HG03103 (cell line): ENCODE measurements around the gene BRDT.

Experiments used
- ATAC-seq: cut with Tn5 transposase; IDR thresholded peaks from one replicate; pipeline ENCODE4 v1.9.1; 2021; ENCODE audit warnings: low read depth; ENCODE audit not compliant: unreplicated experiment

Gene BRDT

GRCh38 chr1:91949356-91949699 is at the start of gene BRDT:
Gene BRDT, plus strand, starts transcription at chr1:91949401. Its CDS starts 13,354 bp downstream, at chr1:91962755.
- ATAC-seq, result no peak

DNA sequence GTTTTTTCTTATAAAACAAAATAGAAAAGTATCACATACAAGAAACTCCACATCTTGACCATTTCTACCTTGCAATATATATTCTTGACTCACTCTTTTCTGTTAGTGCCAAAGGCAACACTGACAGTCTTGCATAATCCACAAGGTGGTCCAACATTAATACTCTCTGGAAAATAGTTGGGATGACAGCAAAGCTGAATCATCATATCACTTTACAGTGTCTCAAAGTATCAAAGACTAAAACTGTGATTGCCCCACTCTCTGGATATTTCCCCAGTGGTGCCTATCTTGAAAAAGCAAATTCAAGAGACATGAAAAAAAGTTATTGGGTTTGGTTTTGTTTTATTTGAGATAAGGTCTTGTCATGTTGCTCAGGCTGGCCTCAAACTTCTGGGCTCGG is 48.6 kb upstream of the BRDT start:
- no peak for ATAC-seq

DNA sequence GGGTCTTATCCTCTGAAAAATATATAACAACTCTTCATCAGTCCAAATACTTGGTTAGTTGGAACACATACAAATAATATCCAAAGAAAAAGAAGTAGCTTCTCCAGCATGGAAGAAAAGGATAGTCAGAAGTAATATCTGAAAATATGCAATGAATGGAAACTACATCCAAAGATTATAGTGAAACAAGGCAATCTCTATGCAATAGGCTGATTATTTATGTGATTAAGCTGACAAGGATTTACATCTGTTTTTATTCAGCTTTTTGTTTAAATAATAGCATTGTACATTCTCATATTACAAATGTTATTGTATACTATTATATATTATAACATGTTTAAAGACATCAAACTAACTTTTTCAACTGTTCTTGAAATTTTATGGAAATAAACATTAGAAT is 48.0 kb upstream of the BRDT start:
- no peak for ATAC-seq

- ATAC-seq, result no peak
Measured at GRCh38 chr1:91912266-91912665, 36.9 kb upstream of the BRDT start.

- ATAC-seq, result no peak
Measured at GRCh38 chr1:91913018-91913417, 36.2 kb upstream of the BRDT start.

DNA sequence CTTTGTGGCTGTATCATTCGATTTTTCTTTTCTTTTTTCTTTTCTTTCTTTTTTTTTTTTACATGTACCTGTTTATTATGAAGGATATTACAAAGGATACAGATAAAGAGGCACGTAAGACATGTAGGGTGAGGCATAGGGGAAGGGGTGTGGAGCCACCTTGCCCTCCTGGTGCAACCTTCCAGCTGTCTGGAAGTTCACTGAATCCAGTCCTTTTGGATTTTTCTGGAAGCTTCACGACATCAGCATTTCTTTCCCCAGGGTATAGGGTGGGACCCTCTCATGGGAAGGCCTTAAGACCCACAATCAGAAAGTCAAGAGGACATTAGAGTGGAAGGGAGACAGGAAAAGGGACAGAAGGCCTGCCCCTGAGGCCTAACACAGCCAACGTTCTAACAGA is 33.2 kb upstream of the BRDT start:
- no peak for ATAC-seq

GRCh38 chr1:91916811-91917460 is 32.3 kb upstream of the BRDT start:
- ATAC-seq, result no peak

- no peak for ATAC-seq
Measured at GRCh38 chr1:91919962-91920361, 29.2 kb upstream of the BRDT start.

DNA sequence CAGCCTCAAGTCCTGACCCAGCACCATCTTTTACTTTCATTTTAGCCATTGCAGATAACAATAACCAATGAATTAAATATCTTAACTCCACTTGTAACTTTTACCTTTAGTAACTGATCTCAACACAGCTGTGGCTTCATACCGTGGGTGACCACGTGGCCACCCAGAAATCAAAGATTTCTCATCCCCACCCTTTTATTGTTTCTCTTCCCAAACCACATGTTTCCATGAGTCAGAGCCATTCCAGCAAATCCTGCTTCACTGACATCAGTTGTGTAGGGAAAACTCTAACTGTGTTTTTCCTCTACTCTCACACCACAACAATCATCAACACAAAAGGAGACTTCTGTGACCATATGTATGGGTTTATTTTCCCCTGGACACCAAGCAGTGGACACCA is 25.1 kb upstream of the BRDT start:
- ATAC-seq, result no peak

GRCh38 chr1:91925644-91926435 is 23.4 kb upstream of the BRDT start:
- no peak for ATAC-seq

DNA sequence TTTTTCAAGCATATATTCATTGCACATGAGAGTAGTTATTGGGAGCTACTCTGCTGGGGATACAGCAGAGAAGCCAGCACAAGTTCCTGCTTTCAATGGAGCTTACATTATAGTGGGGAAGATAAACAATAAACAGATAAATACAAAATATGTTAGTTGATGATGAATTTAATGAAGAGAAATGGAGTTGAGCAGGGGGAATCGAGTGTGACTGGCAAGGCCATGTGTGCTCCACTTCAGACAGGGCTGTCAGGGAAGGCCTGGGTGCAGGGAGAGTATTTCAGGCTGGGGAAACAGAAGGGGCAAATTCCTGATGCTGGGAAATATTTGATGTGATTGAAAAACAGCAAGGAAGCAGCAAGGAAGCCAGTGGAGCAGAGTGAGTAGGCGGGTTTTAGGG is 21.2 kb upstream of the BRDT start:
- no peak for ATAC-seq

GRCh38 chr1:91929250-91929649 is 20.0 kb upstream of the BRDT start:
- no peak for ATAC-seq

DNA sequence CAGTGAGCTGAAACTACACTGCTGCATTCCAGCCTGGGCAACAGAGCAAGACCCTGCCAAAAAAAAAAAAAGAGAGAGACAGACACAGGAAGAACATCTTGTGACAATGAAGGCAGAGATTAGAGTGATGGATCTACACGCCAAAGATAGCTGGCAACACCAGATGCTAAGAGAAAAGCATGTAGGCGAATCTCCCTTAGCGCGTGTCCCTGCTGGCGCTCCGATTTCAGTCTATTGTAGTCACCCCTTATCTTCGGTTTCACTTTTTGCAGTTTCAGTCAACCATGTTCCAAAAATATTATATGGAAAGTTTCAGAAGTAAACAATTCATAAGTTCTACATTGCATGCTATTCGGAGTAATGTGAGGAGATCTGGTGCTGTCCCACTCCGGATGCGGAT is 11.6 kb upstream of the BRDT start:
- no peak for ATAC-seq

DNA sequence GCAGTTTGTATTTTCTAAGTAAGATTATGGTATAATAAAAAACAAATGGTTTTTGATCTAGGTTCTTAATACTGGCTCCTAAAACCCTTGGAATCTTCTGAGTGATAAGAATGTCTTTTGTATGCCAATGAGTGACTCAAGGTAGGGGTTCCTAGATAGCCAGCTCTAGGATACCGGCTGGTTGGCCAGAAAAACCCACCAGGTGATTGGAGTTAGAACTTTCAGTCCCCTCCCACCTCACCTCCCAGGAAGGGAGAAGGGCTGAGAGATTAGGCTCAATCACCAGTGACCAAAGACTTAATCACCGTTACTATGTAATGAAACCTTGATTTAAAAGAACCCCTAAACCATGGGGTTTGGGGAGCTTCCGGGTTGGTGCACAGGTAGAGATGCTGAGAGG is 8.7 kb upstream of the BRDT start:
- ATAC-seq, result no peak

DNA sequence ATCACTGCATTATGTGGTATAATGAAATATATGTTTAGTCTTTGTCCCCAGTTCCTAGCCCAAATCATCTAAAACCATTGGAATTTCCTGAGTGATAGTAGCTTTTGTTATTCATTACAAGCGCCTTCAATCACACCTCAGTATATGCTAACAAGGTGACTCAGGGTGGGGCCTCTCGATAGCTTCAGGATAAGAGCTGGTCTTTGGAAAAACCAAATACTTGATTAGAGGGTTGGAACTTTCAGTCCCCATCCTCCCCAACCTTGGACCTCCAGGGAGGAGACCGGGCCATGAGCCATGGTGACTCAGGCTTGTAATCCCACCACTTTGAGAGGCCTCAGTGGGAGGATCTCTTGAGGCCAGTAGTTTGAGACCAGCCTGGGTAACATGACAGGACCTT is 5.1 kb upstream of the BRDT start:
- ATAC-seq, result no peak

DNA sequence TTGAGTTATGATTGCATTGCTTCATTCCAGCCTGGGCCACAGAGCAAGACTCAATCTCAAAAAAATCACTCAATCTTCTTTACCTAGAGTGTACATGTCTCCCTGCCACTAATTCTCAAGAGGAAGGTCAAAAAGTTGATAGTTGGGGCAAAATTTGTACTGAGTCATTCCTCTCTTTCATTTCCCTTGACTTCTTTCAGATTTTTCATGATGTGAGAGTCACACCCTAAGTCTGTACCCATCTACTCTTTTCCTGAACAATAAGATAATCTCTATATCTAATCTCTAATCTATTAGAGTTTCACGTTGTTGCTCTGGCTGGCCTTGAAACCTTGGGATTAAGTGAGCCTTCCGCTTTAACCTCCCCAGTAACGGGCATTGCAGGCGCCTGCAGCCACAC is 1.1 kb upstream of the BRDT start:
- no peak for ATAC-seq

- ATAC-seq, result no peak
Measured at GRCh38 chr1:91948501-91949355, 473 bp upstream of the BRDT start.

GRCh38 chr1:91952187-91952586 is 3.0 kb downstream of the BRDT start:
- ATAC-seq, result no peak

DNA sequence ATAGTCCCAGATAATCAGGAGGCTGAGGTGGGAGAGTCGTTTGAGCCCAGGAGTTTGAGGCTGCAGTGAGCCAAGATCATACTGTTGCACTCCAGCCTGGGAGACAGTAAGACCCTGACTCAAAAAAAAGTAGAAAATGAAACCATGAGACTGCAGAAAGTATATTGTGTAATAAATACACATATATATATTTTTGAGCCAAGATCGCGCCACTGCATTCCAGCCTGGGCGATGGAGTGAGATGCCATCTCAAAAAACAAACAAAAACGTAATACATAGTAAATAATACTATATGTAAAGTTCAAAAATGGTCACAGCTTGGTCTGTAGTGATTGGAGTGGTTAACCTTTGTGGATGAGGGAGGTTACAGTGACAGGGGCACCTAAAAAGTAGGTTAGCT is 9.7 kb downstream of the BRDT start:
- no peak for ATAC-seq

DNA sequence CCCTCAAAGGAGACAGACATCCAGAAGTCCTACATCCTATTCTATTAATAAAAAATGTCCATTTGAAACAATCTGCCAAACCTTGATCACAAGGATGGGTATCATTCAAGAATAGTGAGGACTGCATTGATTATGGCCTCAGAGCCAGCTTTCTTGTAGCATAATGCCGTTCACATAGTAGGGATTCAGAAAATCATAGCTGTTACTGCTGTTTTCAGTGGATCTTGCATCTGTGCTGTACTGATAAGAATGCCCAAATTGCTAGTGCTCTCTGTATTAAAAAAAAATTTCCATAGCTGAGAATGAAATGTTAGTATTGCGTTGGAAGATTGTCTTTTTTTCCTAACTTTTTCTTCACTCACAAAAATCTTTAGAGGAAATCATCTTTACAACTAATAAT is 19.1 kb downstream of the BRDT start:
- ATAC-seq, result no peak

- no peak for ATAC-seq
Measured at GRCh38 chr1:91979383-91979782, 30.2 kb downstream of the BRDT start.

DNA sequence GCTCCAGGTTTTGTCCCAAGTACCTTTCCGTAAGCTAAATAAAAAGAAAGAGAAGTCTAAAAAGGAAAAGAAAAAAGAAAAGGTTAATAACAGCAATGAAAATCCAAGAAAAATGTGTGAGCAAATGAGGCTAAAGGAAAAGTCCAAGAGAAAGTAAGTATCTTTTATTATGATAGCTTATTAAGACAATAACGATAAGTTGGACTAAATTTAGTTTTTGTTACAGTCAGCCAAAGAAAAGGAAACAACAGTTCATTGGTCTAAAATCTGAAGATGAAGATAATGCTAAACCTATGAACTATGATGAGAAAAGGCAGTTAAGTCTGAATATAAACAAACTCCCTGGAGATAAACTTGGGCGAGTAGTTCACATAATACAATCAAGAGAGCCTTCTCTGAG is 31.5 kb downstream of the BRDT start:
- ATAC-seq, result no peak
